ENCODE data around the gene ADGRB2.

The ADGRB2 gene

DNA sequence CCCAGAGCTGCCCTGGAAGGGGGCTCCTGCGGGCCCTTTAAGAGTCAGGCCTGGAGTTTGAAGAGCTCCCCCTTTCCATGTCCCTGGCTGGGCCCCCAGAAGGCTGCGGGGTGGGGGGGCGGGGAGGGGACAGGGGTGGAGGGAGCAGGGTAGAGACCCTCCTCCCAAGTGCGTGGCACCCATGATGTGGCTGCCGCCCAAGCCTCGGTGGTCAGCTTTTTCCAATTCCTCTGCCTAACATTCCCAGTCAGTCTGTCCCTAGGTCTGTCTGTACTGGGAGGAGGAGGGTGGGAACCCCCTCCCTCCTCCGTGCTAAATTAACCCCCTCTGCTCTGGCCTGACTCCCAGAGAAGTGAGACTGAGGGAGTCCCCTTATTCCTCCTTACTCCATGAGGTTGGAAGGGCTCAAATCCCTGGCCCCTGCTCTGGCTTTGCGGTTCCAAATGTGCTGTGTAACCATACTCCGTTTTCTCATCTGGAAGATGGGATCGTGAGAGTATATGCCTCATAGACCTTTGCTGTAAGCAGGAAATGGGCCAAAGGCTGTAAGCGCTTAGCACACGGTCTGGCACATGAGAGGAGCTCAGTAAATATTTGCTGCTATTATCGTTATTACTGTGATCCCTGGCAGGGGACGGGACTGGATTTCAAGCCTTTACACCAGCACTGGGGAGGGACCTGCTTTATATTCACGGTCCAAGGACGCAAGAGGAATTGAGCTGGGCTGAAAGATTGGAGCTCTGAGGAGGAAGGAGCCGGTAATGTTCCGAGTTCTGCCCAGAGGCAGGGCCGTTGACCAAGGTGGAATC lies 59.7 kb downstream of the ADGRB2 start:
- Histone ChIP-seq H3K9me3 (ENCODE audit: insufficient read depth, low read length) (no peaks in the 10 kb centered on the region), H3K4me2 (ENCODE audit: low read length) (peak overlapping the region; percentile 93), H3K9ac (ENCODE audit: low read length) (peak overlapping the region; percentile 79), H3K36me3 (replicated peaks; ENCODE audit: low read depth, low read length) (no peaks in the 10 kb centered on the region), H3K79me2 (ENCODE audit: low read length) (no peaks in the 10 kb centered on the region), H3K4me1 (ENCODE audit: low read length) (peaks cover 49% of the 10 kb centered on the region), H3K4me3 (ENCODE audit: low read length) (peak overlapping the region; percentile 65), H3K27ac (ENCODE audit: low read length) (peak overlapping the region; percentile 62), H4K20me1 (ENCODE audit: insufficient read depth, low read length) (no peaks in the 10 kb centered on the region), H3K27me3 (ENCODE audit: low read depth, low read length) (no peaks in the 10 kb centered on the region), H2AFZ (ENCODE audit: low read depth, low read length) (peak overlapping the region; percentile 72)
- TF ChIP-seq, protein P1, sequence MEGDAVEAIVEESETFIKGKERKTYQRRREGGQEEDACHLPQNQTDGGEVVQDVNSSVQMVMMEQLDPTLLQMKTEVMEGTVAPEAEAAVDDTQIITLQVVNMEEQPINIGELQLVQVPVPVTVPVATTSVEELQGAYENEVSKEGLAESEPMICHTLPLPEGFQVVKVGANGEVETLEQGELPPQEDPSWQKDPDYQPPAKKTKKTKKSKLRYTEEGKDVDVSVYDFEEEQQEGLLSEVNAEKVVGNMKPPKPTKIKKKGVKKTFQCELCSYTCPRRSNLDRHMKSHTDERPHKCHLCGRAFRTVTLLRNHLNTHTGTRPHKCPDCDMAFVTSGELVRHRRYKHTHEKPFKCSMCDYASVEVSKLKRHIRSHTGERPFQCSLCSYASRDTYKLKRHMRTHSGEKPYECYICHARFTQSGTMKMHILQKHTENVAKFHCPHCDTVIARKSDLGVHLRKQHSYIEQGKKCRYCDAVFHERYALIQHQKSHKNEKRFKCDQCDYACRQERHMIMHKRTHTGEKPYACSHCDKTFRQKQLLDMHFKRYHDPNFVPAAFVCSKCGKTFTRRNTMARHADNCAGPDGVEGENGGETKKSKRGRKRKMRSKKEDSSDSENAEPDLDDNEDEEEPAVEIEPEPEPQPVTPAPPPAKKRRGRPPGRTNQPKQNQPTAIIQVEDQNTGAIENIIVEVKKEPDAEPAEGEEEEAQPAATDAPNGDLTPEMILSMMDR (IDR thresholded peaks at IDR 0.05; ENCODE audit: low read depth, low read length), result no peak
- TF ChIP-seq EZH2phosphoT487 (IDR thresholded peaks at IDR 0.05; ENCODE audit: low read depth), result no peak

DNA sequence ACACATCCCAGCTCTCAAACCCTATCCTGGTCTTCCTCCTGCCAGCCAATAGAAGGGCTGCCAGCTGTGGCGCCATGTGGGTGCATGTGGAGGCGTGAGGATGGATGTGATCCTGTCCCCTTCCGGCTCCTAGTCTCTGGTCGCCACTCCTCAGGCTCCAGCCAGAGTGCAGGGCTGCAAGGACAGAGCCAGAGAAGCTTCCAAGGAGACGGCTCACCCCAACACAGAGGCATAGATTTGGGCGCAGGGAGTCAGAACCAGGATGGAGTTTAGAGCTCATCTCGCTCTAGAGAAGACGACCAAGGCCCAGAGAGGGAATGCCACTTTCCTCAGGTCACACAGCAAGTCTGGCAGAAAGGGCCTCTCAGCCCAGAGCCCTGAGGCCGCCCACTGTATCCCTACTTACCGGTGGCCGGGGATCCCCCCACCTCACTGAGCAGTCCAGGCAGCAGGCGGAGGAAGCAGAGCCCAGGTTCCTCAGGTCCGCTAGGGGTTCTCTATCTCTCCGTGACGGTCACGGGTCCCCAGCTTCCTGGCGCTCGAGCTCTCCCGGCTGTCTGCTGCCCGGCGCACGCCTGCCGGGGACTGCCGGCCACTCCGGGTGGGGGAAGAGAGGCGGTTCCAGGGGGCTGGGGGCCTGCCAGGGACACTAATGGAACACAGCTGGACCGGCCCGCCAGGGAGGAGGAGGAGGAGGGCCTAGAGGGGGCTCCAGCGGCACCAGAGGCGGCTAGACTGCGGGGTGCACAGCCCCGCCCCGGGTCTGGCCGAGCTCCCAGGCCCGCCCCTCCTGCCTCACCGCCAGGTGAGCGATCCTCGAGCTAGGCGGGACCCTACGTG lies 60.5 kb downstream of the ADGRB2 start, which contains the start of gene COL16A1:
COL16A1 (minus strand) TSS at position 587 of the 840 bp plus-strand sequence. CDS start 1,824 bp downstream, outside the sequence.
- TF ChIP-seq, protein P1 (IDR thresholded peaks at IDR 0.05; ENCODE audit: low read depth, low read length), result no peak
- peak within 1 kb of the TSS; percentile 93 for H3K4me2 ChIP-seq (ENCODE audit: low read length)
- H3K27me3 ChIP-seq (ENCODE audit: low read depth, low read length), result no peaks in the 10 kb centered on the region
- H3K4me1 ChIP-seq (ENCODE audit: low read length), result peaks cover 49% of the 10 kb centered on the region
- peak within 1 kb of the TSS; percentile 72 for H2AFZ ChIP-seq (ENCODE audit: low read depth, low read length)
- peak within 1 kb of the TSS; percentile 62 for H3K27ac ChIP-seq (ENCODE audit: low read length)
- H3K9ac ChIP-seq (ENCODE audit: low read length), result peak within 1 kb of the TSS; percentile 79
- no peaks in the 10 kb centered on the region for H3K9me3 ChIP-seq (ENCODE audit: insufficient read depth, low read length)
- H3K4me3 ChIP-seq (ENCODE audit: low read length), result peak within 1 kb of the TSS; percentile 65
- no peaks in the 10 kb centered on the region for H3K36me3 ChIP-seq (replicated peaks; ENCODE audit: low read depth, low read length)
- H4K20me1 ChIP-seq (ENCODE audit: insufficient read depth, low read length), result no peaks in the 10 kb centered on the region
- H3K79me2 ChIP-seq (ENCODE audit: low read length), result no peaks in the 10 kb centered on the region

DNA sequence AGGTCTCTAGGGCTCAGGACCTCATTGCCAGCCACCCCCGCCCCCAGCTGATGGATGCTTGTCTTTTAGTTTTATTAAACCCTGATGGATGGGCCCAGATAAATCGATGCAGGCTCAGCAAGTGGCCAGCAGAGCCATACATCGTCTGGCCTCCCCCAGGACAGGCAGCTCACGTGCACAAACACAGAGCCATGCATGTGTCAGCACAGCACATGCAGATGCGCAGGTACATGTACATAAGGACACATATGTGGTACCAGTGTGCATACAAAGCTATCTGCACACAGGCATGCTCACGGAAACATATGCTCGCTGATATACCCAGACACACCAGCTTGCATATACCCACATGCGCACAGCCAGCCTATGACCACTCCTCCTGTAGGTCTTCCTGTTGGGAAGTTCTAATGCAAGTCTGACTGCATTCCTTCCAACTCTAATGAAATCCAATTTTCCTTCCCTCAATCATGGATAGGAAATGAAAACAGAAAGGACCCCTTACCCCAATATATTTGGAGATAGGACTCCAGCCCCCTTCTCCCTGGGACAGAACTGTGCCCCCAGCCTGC lies 61.2 kb downstream of the ADGRB2 start:
- peaks cover 45% of the 10 kb centered on the region for H3K4me1 ChIP-seq (ENCODE audit: low read length)
- no peak overlapping the region for H3K27ac ChIP-seq (ENCODE audit: low read length)
- H3K79me2 ChIP-seq (ENCODE audit: low read length), result no peaks in the 10 kb centered on the region
- H3K9ac ChIP-seq (ENCODE audit: low read length), result no peak overlapping the region
- no peaks in the 10 kb centered on the region for H3K9me3 ChIP-seq (ENCODE audit: insufficient read depth, low read length)
- H2AFZ ChIP-seq (ENCODE audit: low read depth, low read length), result no peak overlapping the region
- no peak overlapping the region for H3K4me2 ChIP-seq (ENCODE audit: low read length)
- H4K20me1 ChIP-seq (ENCODE audit: insufficient read depth, low read length), result no peaks in the 10 kb centered on the region
- no peaks in the 10 kb centered on the region for H3K27me3 ChIP-seq (ENCODE audit: low read depth, low read length)
- no peak overlapping the region for H3K4me3 ChIP-seq (ENCODE audit: low read length)
- H3K36me3 ChIP-seq (replicated peaks; ENCODE audit: low read depth, low read length), result no peaks in the 10 kb centered on the region
- TF ChIP-seq, protein P1 (IDR thresholded peaks at IDR 0.05; ENCODE audit: low read depth, low read length), result no peak
- TF ChIP-seq EZH2phosphoT487 (IDR thresholded peaks at IDR 0.05; ENCODE audit: low read depth), result no peak

Data from OCI-LY3 (cell line).